Epidermal melanocyte (primary cell): ENCODE results near the gene VPS36.
"Not testable (repeated sequence)": the region's sequence is repeated elsewhere in the genome, so short reads cannot be mapped to it uniquely, and the experiment has no call there.

ENCODE experiments used
- DNase-seq: peaks from one replicate; pipeline ENCODE4 v3.0.0; 2011; ENCODE audit warnings: low spot score; ENCODE audit not compliant: insufficient read length

VPS36 gene

GRCh38 chr13:52377898-52378297 is 72.5 kb downstream of the VPS36 start:
- no peak for DNase-seq

DNA sequence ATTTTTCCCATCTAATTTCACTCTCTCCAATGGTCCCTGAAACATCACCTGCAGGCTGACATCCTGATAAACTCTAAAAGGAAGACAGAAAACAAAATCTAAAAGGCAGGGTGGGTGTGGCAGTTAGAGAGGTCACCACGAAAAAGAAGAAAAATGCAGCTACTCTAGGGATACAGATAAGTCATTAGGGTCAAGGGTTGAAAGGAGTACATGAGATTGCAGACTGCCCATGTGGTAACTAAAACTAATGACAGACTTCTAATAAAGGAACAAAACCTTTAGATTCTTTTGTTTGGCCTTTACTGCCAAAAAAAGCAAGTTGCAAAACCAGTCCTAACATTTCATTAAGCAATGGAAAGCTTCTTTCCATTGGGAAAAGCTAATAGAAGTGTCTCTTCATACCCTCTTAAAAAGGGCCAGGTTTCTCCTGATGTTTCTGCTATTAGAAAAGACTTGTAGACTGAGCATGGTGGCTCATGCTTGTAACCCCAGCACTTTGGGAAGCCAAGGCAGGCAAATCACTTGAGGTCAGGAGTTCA is 75.5 kb downstream of the VPS36 start:
- DNase-seq = no peak

DNA sequence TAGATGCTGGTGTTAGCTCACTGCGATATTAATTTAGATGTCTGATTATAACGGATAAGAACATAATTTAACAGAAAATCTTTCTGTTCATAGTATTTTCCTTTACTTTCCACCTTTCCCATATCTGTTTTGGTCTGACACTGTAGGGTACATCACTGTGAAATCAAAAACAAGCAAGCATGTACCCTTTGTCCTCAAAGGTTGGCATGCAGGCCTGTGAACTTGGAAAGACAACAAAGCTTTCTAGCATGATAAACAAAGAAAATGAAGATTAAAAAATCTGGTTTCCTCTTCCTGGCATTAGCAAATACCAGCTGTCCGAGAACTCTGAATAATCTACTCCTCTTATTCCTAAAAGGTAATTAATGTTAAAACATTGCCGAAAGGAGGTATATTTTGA is 76.0 kb downstream of the VPS36 start:
- DNase-seq = no peak

DNA sequence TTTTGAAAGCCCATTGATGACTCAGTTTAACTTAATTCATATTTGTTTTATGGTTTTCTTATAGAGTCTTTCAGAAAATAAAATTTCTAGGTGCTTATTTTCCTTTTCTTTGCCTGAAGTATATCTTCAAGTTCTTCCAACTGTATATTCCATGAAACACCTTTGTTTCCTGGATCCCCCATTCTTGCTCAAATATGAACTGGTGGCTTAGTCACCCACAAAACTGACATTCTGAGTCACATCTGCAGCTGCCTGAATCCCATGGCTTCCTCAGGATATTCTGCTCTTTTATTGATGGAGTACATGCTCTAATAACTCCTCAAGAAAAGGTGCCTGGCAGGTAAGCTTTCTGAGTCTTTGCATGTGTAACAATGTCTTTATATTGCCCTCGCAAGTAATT is 77.2 kb downstream of the VPS36 start:
- not testable (repeated sequence) for DNase-seq

GRCh38 chr13:52371736-52372247 is 78.6 kb downstream of the VPS36 start:
- DNase-seq = no peak

- no peak for DNase-seq
Observed at GRCh38 chr13:52366291-52366690, 84.1 kb downstream of the VPS36 start.
